ENCODE results near the gene WHRN.

DNA sequence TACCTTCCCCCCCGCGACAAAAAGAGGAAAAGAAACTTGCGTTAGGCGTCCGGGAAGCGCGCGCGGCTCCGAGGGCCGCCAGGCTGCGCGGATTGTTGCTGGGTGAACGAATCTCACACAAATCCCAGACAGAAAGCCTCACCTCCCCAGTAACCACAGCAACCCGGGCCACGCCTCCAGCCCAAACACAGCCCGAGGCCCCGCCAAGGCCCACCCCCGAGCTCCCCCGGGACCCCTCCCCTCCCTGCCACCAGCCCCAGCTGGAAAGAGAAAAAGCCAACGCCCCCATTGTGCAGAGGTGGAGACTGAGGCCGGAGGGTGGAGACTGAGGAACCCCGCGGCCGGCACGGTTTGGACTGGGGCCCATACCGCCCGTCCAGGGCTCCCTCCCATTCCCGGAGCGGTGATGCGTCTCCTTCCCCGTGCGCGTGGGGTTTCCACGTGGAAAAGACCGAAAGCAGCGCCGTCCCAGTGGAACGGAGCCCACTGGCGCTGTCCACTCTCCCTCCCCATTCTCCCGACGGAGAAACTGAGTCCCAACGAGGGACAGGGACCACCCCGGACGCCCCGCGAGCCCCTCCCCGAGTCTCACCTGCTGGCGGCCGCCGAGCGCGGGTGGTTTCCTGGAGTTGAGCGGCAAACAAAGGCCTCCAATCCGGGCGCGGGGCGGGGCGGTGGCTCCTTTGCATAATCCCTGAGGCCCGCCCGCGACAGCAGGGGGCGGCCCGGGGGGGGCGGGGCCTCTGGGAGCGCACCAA, 107.2 kb downstream of the WHRN start:
- TF ChIP-seq KDM5B (IDR thresholded peaks at IDR 0.05; ENCODE audit: insufficient replicate concordance, low read depth, low read length) = peak; percentile 35
- TF ChIP-seq, protein P1, sequence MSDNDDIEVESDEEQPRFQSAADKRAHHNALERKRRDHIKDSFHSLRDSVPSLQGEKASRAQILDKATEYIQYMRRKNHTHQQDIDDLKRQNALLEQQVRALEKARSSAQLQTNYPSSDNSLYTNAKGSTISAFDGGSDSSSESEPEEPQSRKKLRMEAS (CRISPR knock-in tag; IDR thresholded peaks at IDR 0.05) = peak; percentile 72
- no peak for TF ChIP-seq NR2F6 (CRISPR knock-in tag; IDR thresholded peaks at IDR 0.05)
- peak; percentile 65; the same call in 1 of the 2 replicates for TF ChIP-seq PHF8 (IDR thresholded peaks at IDR 0.05; ENCODE audit: borderline replicate concordance, low read length)
- TF ChIP-seq POLR2AphosphoS5 (IDR thresholded peaks at IDR 0.05; ENCODE audit: control insufficient read depth, insufficient read depth, low read depth, low read length) = no peak
- no peak for TF ChIP-seq EP300 (IDR thresholded peaks at IDR 0.05; ENCODE audit: low read length)

Measured in K562 (cell line).